Gastroesophageal sphincter (tissue), 4 donors: ENCODE results near the gene MTA2. TPM values are rescaled to one million over a fixed set of nuclear protein-coding genes. Genes with fewer than 3 reads are reported as not detected.

Experiments
- ATAC-seq: fragments of 150-250 bp; one replicate; pipeline ENCODE4 v1.9.1; 2016; ENCODE audit warnings: mild to moderate bottlenecking, moderate library complexity
- H3K27ac ChIP-seq, 4 donors: fragments of 200-600 bp; sonication (generic) in 3 of 4; 1 replicate in 3 of 4; 2 replicates in 1 of 4; pipeline ENCODE4 v1.5.1; 2016 to 2019
- H3K27me3 ChIP-seq: fragments of 200-600 bp; sonication (generic); one replicate; pipeline ENCODE4 v1.5.1; 2019
- H3K36me3 ChIP-seq, 2 donors: fragments of 200-600 bp; sonication (generic); one replicate each; pipeline ENCODE4 v1.5.1; 2019; ENCODE audit warnings: control low read depth in 1 of 2
- H3K4me1 ChIP-seq, 3 donors: fragments of 200-600 bp; sonication (generic); 1 replicate in 2 of 3; 2 replicates in 1 of 3; pipeline ENCODE4 v1.5.1; 2016 to 2019; ENCODE audit warnings: control low read depth in 2 of 3
- H3K4me3 ChIP-seq, 2 donors: fragments of 200-600 bp; sonication (generic); one replicate each; pipeline ENCODE4 v1.5.1; 2019; ENCODE audit warnings: mild to moderate bottlenecking in 1 of 2, moderate library complexity in 1 of 2
- H3K9me3 ChIP-seq, 3 donors: fragments of 200-600 bp; sonication (generic); one replicate each; pipeline ENCODE4 v1.5.1; 2017 to 2019; ENCODE audit warnings: control low read depth in 2 of 3
- CTCF ChIP-seq, 4 experiments: fragments of 200-600 bp in 2 of 4; fragments of 450-650 bp in 2 of 4; sonication (generic) in 1 of 4; IDR thresholded peaks; one replicate each; pipeline ENCODE4 v1.5.1; 2017 to 2019; ENCODE audit warnings: antibody characterized with exemption in 4 of 4, mild to moderate bottlenecking in 2 of 4, moderate library complexity in 2 of 4
- EP300 ChIP-seq: sonication (generic); formaldehyde crosslinking; IDR thresholded peaks from one replicate; pipeline ENCODE4 v1.6.1; 2017; ENCODE audit warnings: antibody characterized with exemption, mild to moderate bottlenecking
- POLR2A ChIP-seq, 2 donors: fragments of 450-650 bp; IDR thresholded peaks; one replicate each; pipeline ENCODE4 v1.6.1; 2017; ENCODE audit warnings: antibody characterized with exemption in 2 of 2, mild to moderate bottlenecking in 2 of 2, moderate library complexity in 1 of 2
- POLR2AphosphoS5 ChIP-seq: sonication (generic); formaldehyde crosslinking; IDR thresholded peaks from one replicate; pipeline ENCODE4 v1.6.1; 2017; ENCODE audit warnings: antibody characterized with exemption
- WGBS, 2 donors: methylation state at CpG; one replicate each; pipeline ENCODE4 v1.1.5; 2018; ENCODE audit warnings: low coverage in 1 of 2; 5-methylcytosine and 5-hydroxymethylcytosine counted together
- total RNA-seq, 4 donors: library from RNA; depleted of rRNA; stranded (reverse); fragments of >200 nt; gene quantifications; one replicate each; pipeline ENCODE4 v1.1.0, GENCODE V29; 2016

Gene MTA2
- total RNA-seq, 4 donors from 2014 or later: 67.9 to 88.7 (median 85.6) TPM

- Histone ChIP-seq H3K27me3 (no peaks in the 10 kb centered on the region), H3K27ac (no peak overlapping the region), H3K4me1 (peaks cover 3 to 36% (median 12%) of the 10 kb centered on the region in 3 donors), H3K9me3 (no peaks in the 10 kb centered on the region), H3K4me3 (no peak overlapping the region), H3K36me3 (peaks cover 0 to 60% of the 10 kb centered on the region in 2 donors)
- no peak for ATAC-seq
- WGBS, 2 donors: 74 to 80% methylated on average over 7 to 8 of the region's 13 CpGs
- no peak for TF ChIP-seq POLR2A (IDR thresholded peaks at IDR 0.05)
- TF ChIP-seq POLR2AphosphoS5: no peak
- TF ChIP-seq CTCF (IDR thresholded peaks at IDR 0.05): no peak
- TF ChIP-seq EP300: no peak
These were observed 2.9 kb upstream of the MTA2 start for GRCh38 chr11:62604460-62605120.

GRCh38 chr11:62603776-62604299 is 2.2 kb upstream of the MTA2 start:
- Histone ChIP-seq H3K4me3 (no peak overlapping the region), H3K4me1 (peaks cover 3 to 40% (median 17%) of the 10 kb centered on the region in 3 donors), H3K9me3 (no peaks in the 10 kb centered on the region), H3K27me3 (no peaks in the 10 kb centered on the region), H3K36me3 (peaks cover 0 to 53% of the 10 kb centered on the region in 2 donors), H3K27ac (peak overlapping the region in 2 of 4 donors; percentile 98 to 99)
- no peak for ATAC-seq
- WGBS, 2 donors: 87% methylated on average over 4 to 6 of the region's 8 CpGs
- TF ChIP-seq POLR2A (IDR thresholded peaks at IDR 0.05): no peak
- no peak for TF ChIP-seq POLR2AphosphoS5
- TF ChIP-seq CTCF (IDR thresholded peaks at IDR 0.05): no peak
- TF ChIP-seq EP300: no peak

- Histone ChIP-seq H3K9me3 (no peaks in the 10 kb centered on the region), H3K4me1 (peaks cover 3 to 48% (median 21%) of the 10 kb centered on the region in 3 donors), H3K4me3 (peak overlapping the region; percentile 80 to 96), H3K27ac (peak overlapping the region; percentile 55 to 99 (median 96)), H3K27me3 (no peaks in the 10 kb centered on the region), H3K36me3 (peaks cover 0 to 52% of the 10 kb centered on the region in 2 donors)
- TF ChIP-seq CTCF (IDR thresholded peaks at IDR 0.05) (no peak), EP300 (no peak), POLR2A (IDR thresholded peaks at IDR 0.05) (no peak), POLR2AphosphoS5 (no peak)
- WGBS, 2 donors: 55% methylated on average over 8 of the region's 13 CpGs; no CpG with 5 or more reads in 1 of the 2 donors
- no peak for ATAC-seq
These were observed 1.4 kb upstream of the MTA2 start for GRCh38 chr11:62603072-62603408.

GRCh38 chr11:62602141-62603071 is 741 bp upstream of the MTA2 start:
- peaks cover 3 to 53% (median 21%) of the 10 kb centered on the region in 3 donors for H3K4me1 ChIP-seq
- peaks cover 0 to 52% of the 10 kb centered on the region in 2 donors for H3K36me3 ChIP-seq
- ATAC-seq: peak; percentile 67
- no peaks in the 10 kb centered on the region for H3K9me3 ChIP-seq
- WGBS, 2 donors: 0% methylated on average over 5 of the region's 96 CpGs; no CpG with 5 or more reads in 1 of the 2 donors
- peak overlapping the region; percentile 55 to 99 (median 96) for H3K27ac ChIP-seq
- H3K4me3 ChIP-seq: peak overlapping the region; percentile 80 to 96
- TF ChIP-seq POLR2A (IDR thresholded peaks at IDR 0.05): no peak
- TF ChIP-seq CTCF (IDR thresholded peaks at IDR 0.05): peak in 3 of 4 experiments; percentile 32 to 45 (median 37)
- no peaks in the 10 kb centered on the region for H3K27me3 ChIP-seq
